Gastroesophageal sphincter (tissue), 3 donors: ENCODE measurements around the gene LRRFIP1.

Source experiments
- CTCF ChIP-seq, 4 experiments: fragments of 200-600 bp in 2 of 4; fragments of 450-650 bp in 2 of 4; sonication (generic) in 1 of 4; IDR thresholded peaks; one replicate each; pipeline ENCODE4 v1.5.1; 2017 to 2019; ENCODE audit warnings: antibody characterized with exemption in 4 of 4, mild to moderate bottlenecking in 2 of 4, moderate library complexity in 2 of 4
- EP300 ChIP-seq: sonication (generic); formaldehyde crosslinking; IDR thresholded peaks from one replicate; pipeline ENCODE4 v1.6.1; 2017; ENCODE audit warnings: antibody characterized with exemption, mild to moderate bottlenecking
- POLR2A ChIP-seq, 2 donors: fragments of 450-650 bp; IDR thresholded peaks; one replicate each; pipeline ENCODE4 v1.6.1; 2017; ENCODE audit warnings: antibody characterized with exemption in 2 of 2, mild to moderate bottlenecking in 2 of 2, moderate library complexity in 1 of 2
- POLR2AphosphoS5 ChIP-seq: sonication (generic); formaldehyde crosslinking; IDR thresholded peaks from one replicate; pipeline ENCODE4 v1.6.1; 2017; ENCODE audit warnings: antibody characterized with exemption

DNA sequence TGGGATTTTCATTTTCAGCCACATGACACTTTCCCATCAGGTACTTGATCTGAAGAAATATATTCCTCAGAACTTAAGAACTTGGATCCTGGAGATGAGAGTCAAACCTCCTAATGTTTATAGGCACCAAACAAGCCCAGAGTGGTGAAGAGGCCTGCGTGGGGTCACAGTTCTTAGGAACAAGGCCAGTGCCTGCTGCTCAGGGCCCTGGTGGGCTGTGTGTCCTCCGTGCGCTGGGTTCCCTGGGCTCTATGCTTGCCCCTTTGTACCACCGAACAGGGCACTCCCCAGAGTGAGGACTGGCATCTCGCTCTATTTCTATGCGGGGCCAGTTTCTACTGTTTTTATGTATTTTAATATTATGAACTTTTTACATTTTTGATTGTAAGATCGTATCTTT lies 95.2 kb downstream of the LRRFIP1 start:
- TF ChIP-seq CTCF (IDR thresholded peaks at IDR 0.05) (no peak), POLR2AphosphoS5 (no peak), EP300 (no peak), POLR2A (IDR thresholded peaks at IDR 0.05) (no peak)
